HG03159 (cell line): Measurements from ENCODE around the gene CACNA1S.
A peak's percentile ranks its signal among the peaks of the same experiment; 100 is the strongest.

Experiments
- ATAC-seq: cut with Tn5 transposase; IDR thresholded peaks from one replicate; pipeline ENCODE4 v1.9.1; 2021; ENCODE audit warnings: mild to moderate bottlenecking, moderate library complexity; ENCODE audit not compliant: unreplicated experiment

Gene CACNA1S

GRCh38 chr1:201039418-201039817 lies 72.8 kb downstream of the CACNA1S start:
- ATAC-seq: no peak

GRCh38 chr1:201038186-201038876 lies 73.9 kb downstream of the CACNA1S start:
- no peak for ATAC-seq

- ATAC-seq: no peak
Observed at GRCh38 chr1:201036188-201036842, 75.9 kb downstream of the CACNA1S start.

- no peak for ATAC-seq
Observed at GRCh38 chr1:201034671-201035070, 77.6 kb downstream of the CACNA1S start.

- no peak for ATAC-seq
Observed at GRCh38 chr1:201032408-201032807, 79.8 kb downstream of the CACNA1S start.

- ATAC-seq: no peak
Observed at GRCh38 chr1:201028461-201028889, 83.8 kb downstream of the CACNA1S start.

GRCh38 chr1:201026836-201027235 lies 85.4 kb downstream of the CACNA1S start:
- ATAC-seq: no peak

GRCh38 chr1:201026234-201026633 lies 86.0 kb downstream of the CACNA1S start:
- no peak for ATAC-seq

GRCh38 chr1:201025571-201026002 lies 86.6 kb downstream of the CACNA1S start:
- ATAC-seq: no peak

GRCh38 chr1:201024625-201024998 lies 87.6 kb downstream of the CACNA1S start:
- ATAC-seq: no peak

- ATAC-seq: no peak
Observed at GRCh38 chr1:201023920-201024624, 88.2 kb downstream of the CACNA1S start.

GRCh38 chr1:201023517-201023902 lies 88.7 kb downstream of the CACNA1S start, which contains the start of gene KIF21B:
TSS of gene KIF21B (minus strand) at chr1:201023714. CDS start at chr1:201023383, 331 bp downstream.
- peak; percentile 60 for ATAC-seq

GRCh38 chr1:201022820-201023516 lies 89.3 kb downstream of the CACNA1S start:
- ATAC-seq: no peak

GRCh38 chr1:201022493-201022819 lies 89.8 kb downstream of the CACNA1S start:
- ATAC-seq: no peak

GRCh38 chr1:201021630-201022492 lies 90.4 kb downstream of the CACNA1S start:
- no peak for ATAC-seq

- no peak for ATAC-seq
Observed at GRCh38 chr1:201020721-201021629, 91.3 kb downstream of the CACNA1S start.

- no peak for ATAC-seq
Observed at GRCh38 chr1:201020040-201020591, 92.1 kb downstream of the CACNA1S start.

GRCh38 chr1:201019321-201019977 lies 92.8 kb downstream of the CACNA1S start:
- ATAC-seq: peak; percentile 64

- no peak for ATAC-seq
Observed at GRCh38 chr1:201017828-201018163, 94.4 kb downstream of the CACNA1S start.
